Measurements from ENCODE around the gene ANKRD55.
"Not testable (repeated sequence)": the region's sequence is repeated elsewhere in the genome, so short reads cannot be mapped to it uniquely, and the experiment has no call there.

Gene ANKRD55

DNA sequence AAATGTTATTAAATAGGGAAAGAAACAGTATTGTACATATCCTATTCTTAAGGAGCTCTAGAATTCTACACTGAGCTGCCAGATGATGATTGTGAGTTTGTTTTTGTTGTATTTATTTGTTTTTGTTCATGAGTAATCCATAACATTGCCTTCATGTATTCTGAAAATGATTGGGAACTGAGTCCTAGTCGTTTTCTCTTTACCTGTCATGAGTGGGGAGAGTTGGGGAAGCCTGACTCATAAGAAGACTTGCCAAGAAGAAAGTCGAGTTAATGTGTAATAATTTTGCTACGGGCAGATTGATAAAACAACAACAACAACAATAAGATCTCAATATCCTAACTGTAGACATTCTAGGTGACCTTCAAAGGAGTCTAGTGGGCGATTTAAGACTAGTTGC lies 103.8 kb downstream of the ANKRD55 start:
- no peak for DNase-seq
- in situ Hi-C loops (cut with MboI; ENCODE audit: low pct_unique_long_range_greater_than_20kb, low sequenced_read_pairs) = no loop called here

- in situ Hi-C loops (cut with MboI; ENCODE audit: low pct_unique_long_range_greater_than_20kb, low sequenced_read_pairs) = no loop called here
- no peak for DNase-seq
Observed at GRCh38 chr5:56128113-56128512, 105.0 kb downstream of the ANKRD55 start.

DNA sequence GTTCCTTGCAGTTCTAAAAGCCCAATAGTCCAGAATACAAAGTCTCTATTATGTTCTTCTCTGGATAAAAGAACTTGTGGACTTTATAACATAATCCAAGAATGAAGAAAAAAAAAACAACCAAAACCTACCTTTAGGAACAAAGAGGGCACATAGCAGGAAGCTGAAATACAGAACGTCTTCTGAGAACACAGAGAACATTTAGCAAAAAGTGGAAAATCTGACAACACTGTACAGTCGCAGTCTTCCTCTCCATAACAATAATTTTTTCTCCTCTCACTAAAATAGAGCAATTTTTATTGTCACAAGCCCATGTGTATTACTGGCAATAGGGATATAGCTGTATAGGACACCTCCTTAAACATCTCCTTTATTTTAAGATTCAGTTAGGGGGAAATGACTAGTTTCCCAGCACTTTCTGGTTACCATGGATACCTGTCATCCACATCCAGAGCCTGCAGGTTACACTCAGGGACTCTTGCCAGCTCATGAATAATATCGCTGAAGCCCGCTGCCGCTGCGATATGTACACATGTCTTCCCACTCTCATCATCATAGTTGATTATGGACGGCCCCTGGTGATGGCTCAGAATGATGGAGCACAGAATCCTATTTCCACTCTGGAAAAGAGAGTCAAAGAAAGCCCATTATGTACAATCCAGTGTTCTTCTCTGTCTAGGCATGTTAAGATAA lies 106.5 kb downstream of the ANKRD55 start:
- no peak for DNase-seq
- in situ Hi-C loops (cut with MboI; ENCODE audit: low pct_unique_long_range_greater_than_20kb, low sequenced_read_pairs) = no loop called here

- in situ Hi-C loops (cut with MboI; ENCODE audit: low pct_unique_long_range_greater_than_20kb, low sequenced_read_pairs) = no loop called here
Observed at GRCh38 chr5:56123531-56124243, 109.4 kb downstream of the ANKRD55 start.

GRCh38 chr5:56122360-56122985 lies 110.7 kb downstream of the ANKRD55 start:
- in situ Hi-C loops (cut with MboI; ENCODE audit: low pct_unique_long_range_greater_than_20kb, low sequenced_read_pairs); DNase-seq: not testable (repeated sequence)

More at GRCh38 chr5:56123531-56124243, 109.4 kb downstream of the ANKRD55 start:
- DNase-seq = peak; percentile 93

DNA sequence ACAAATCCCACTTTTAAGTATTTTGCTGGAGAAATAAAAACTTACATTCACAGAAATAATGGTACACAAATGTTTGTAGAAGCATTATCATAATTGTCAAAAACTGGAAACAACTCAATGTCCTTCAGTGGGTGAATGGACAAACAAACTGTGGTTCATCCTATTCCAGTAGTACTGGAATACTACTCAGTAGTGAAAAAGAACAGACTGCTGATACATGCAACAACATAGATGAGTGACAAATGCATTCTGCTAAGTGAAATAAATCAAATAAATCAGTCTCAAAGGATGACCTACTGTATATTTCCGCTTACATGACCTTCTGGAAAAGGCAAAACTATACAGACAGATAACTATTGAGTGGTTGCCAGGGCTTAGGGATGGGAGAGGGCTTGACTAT lies 114.1 kb downstream of the ANKRD55 start:
- no peak for DNase-seq

GRCh38 chr5:56116599-56117141 lies 116.5 kb downstream of the ANKRD55 start:
- DNase-seq = peak; percentile 77
- in situ Hi-C loops (cut with MboI; ENCODE audit: low pct_unique_long_range_greater_than_20kb, low sequenced_read_pairs) = no loop called here

More for the DNA sequence above, 114.1 kb downstream of the ANKRD55 start:
- in situ Hi-C loops (cut with MboI; ENCODE audit: low pct_unique_long_range_greater_than_20kb, low sequenced_read_pairs) = no loop called here

- DNase-seq = no peak
- in situ Hi-C loops (cut with MboI; ENCODE audit: low pct_unique_long_range_greater_than_20kb, low sequenced_read_pairs) = no loop called here
Observed at GRCh38 chr5:56115589-56115988, 117.5 kb downstream of the ANKRD55 start.

GRCh38 chr5:56112526-56113121 lies 120.5 kb downstream of the ANKRD55 start:
- in situ Hi-C loops (cut with MboI; ENCODE audit: low pct_unique_long_range_greater_than_20kb, low sequenced_read_pairs) = no loop called here
- DNase-seq = no peak

DNA sequence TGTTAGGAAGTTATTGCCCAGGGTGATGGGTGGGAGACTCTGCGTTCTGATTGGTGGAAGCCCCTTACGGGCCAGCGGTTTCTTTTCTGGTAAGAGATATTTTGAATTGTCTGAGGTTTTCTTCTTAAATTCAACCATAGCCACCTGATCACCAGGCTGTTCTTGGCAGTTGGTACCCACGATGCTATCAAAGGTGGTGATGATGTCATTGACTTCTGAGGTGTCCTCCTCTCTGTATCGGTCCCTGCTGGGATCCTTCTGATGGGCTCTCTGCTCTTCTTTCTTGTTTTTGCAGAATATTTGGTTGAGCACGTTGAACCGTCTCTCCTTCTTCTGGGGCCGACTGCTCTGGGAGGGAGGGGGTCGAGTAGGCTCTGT lies 121.7 kb downstream of the ANKRD55 start:
- in situ Hi-C loops (cut with MboI; ENCODE audit: low pct_unique_long_range_greater_than_20kb, low sequenced_read_pairs) = no loop called here
- DNase-seq = no peak

GRCh38 chr5:56110646-56111403 lies 122.3 kb downstream of the ANKRD55 start:
- in situ Hi-C loops (cut with MboI; ENCODE audit: low pct_unique_long_range_greater_than_20kb, low sequenced_read_pairs) = no loop called here
- DNase-seq = no peak

DNA sequence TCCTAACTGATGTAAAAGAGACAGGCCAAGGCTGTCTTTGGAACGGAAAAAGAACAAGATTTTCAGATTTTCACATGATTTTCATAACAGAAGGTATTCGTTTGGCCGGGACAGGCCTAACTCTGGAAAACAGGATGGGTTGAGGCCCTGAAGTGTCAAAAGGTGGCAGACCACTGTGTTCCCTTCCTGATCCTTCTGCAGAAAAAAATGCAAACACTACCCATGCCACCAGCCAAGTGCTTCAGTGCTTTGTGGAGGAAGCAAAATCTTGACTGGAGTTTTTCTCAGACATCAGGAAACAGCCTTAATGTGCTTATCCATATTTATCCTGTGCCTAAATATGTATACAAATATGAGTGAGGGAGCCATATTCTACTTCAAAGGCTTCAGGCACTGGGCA lies 124.9 kb downstream of the ANKRD55 start:
- DNase-seq = no peak
- in situ Hi-C loops (cut with MboI; ENCODE audit: low pct_unique_long_range_greater_than_20kb, low sequenced_read_pairs) = no loop called here

DNA sequence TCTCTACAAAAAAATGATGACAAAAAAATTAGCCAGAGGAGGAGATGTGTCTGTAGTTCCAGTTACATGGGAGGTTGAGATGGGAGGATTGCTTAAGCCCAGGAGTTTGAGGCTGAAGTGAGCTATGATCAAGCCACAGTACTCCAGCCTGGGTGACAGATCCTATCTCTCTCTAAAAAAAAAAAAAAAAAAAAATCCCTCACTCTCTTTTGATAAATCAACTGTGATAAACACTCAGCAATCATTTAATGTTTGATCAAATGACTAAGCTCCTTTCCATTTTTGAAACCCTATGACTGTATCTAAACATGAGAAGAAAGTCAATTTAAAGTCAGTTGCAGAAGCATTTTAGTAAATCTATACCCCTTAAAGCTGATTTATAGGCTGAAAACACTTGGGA lies 126.3 kb downstream of the ANKRD55 start:
- in situ Hi-C loops (cut with MboI; ENCODE audit: low pct_unique_long_range_greater_than_20kb, low sequenced_read_pairs) = no loop called here
- DNase-seq = no peak

DNA sequence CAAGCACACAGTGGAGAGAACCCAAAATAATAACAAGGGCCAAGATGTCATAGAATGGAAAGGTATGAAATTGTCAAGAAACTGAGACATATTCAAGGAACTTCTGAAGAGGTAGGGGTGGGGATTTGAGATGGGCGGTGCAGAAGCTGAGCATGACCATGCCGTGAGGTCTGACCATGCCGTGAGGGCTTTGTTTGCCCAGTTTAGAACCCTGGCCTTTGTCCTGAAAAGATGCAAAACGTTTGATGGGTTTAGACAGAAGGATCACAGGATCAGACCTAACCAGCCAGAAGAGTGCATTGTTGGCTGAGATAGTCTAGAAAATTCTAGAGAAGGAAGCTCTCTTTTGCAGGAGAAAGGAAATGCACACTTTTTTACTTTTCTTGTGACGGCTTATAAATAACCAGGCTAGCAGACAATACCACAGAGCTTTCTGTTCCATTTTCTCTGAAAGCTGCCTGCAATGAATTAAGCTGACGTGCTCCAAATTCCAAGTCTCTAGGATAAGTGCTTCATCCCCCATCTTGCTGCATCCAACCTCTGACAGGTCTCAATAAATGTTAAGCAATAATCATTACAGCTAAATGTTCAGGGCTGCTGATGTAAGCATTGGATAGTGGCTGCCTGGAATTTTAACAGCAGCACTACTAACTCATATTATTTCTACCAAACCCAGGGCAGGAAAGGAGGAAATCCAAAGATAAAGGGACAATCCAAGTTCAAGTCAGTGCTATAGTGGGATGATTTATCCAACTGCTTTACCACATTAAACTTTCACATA lies 127.4 kb downstream of the ANKRD55 start:
- in situ Hi-C loops (cut with MboI; ENCODE audit: low pct_unique_long_range_greater_than_20kb, low sequenced_read_pairs) = no loop called here
- DNase-seq = no peak

GRCh38 chr5:56102889-56103288 lies 130.2 kb downstream of the ANKRD55 start:
- DNase-seq = no peak
- in situ Hi-C loops (cut with MboI; ENCODE audit: low pct_unique_long_range_greater_than_20kb, low sequenced_read_pairs) = no loop called here

DNA sequence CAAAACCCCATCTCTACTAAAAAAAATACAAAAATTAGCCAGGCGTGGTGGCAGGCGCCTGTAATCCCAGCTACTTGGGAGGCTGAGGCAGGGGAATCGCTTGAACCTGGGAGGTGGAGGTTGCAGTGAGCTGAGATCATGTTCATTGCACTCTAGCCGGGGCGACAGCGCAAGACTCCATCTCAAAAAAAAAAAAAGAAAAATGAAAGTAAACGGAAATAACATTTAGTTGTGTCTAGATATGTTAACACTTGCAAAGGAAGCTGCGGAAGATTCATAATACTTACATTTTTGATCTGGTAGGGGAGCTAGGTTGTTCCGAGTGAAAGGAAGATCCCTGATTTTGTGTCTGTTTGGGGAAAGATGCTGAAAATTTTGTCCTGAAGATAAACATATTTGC lies 130.9 kb downstream of the ANKRD55 start:
- in situ Hi-C loops (cut with MboI; ENCODE audit: low pct_unique_long_range_greater_than_20kb, low sequenced_read_pairs); DNase-seq: not testable (repeated sequence)

GRCh38 chr5:56101180-56101579 lies 131.9 kb downstream of the ANKRD55 start:
- in situ Hi-C loops (cut with MboI; ENCODE audit: low pct_unique_long_range_greater_than_20kb, low sequenced_read_pairs) = no loop called here
- DNase-seq = no peak

DNA sequence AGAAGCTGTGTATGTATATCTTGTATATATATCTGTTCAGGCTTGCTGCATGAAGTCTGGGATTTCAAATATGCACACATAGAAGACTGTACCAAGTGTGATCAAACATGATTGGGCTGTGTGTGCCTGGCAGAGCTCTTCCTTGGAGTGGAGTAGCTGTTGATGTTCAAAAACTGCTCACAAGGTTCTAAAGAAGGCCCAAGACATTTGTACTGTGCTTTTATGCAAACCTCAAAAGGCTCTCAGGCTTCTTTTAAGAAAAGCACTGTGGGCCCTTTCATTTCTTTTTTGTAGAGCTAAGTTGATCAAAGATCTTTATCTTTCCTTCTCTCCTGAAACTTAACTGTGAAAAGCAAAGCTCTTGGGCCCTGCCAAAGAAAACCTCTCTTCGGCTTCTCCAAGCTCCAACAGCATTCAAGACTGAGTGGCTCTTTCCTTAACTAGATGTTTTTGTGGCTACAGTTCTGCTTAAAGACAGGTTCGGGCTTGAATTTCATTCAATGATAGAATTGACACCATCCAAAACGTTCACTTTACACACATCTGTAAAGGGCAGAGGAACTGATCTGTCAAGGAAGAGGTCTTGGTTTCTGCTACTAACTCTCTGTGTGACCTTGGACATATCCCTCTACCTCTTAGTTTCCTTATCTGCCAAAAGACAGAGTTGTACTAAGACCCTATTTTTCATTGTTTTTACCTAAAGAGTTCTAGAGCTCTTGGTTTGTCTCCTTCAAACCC lies 132.5 kb downstream of the ANKRD55 start:
- in situ Hi-C loops (cut with MboI; ENCODE audit: low pct_unique_long_range_greater_than_20kb, low sequenced_read_pairs) = no loop called here
- no peak for DNase-seq
